IMR-90 (cell line): Measurements from ENCODE around the gene ZBTB9. TPM values are rescaled to one million over a fixed set of nuclear protein-coding genes. Genes with fewer than 3 reads are reported as not detected.

Experiments used
- ATAC-seq: fragments of 200-7000 bp; cut with Tn5 transposase; 2 replicates; pipeline ENCODE4 v1.9.1; 2020; ENCODE audit warnings: low read depth, mild to moderate bottlenecking, moderate library complexity
- BruUV-seq: library from RNA; stranded (reverse); fragments of 400-500 nt; replicated peaks from 2 replicates; lab custom pipeline; 2021; lab: Mats Ljungman, UMichigan
- CTCF ChIA-PET: fragments of 300-600 bp; formaldehyde crosslinking; extraction: SDS; loops from one replicate; lab custom pipeline; 2021; ENCODE audit warnings: antibody characterized with exemption; lab: Yijun Ruan, JAX
- POLR2A ChIA-PET: fragments of 300-600 bp; sonication (Branson Sonifier 250); formaldehyde crosslinking; loops from one replicate; lab custom pipeline; 2022; ENCODE audit warnings: antibody characterized with exemption; ENCODE audit not compliant: unreplicated experiment; lab: Charles Lee
- DNase-seq: peaks from one replicate; pipeline ENCODE4 v3.0.0; 2013
- H2AFZ ChIP-seq: replicated peaks from 2 replicates; pipeline ENCODE3; 2013; ENCODE audit warnings: low read length, mild to moderate bottlenecking; ENCODE audit not compliant: poor library complexity
- H2AK5ac ChIP-seq: 2 replicates; pipeline ENCODE4 v1.6.1; 2013; ENCODE audit warnings: low read depth, low read length, inconsistent platforms
- H2AK9ac ChIP-seq: replicated peaks from 2 replicates; pipeline ENCODE3; 2013; ENCODE audit warnings: mild to moderate bottlenecking, low read depth, low read length, moderate library complexity; ENCODE audit not compliant: poor library complexity
- H2BK120ac ChIP-seq: 2 replicates; pipeline ENCODE4 v1.6.1; 2013; ENCODE audit warnings: low read depth, low read length, inconsistent platforms
- H2BK15ac ChIP-seq: 3 replicates; pipeline ENCODE4 v1.6.1; 2013; ENCODE audit warnings: low read depth, low read length, inconsistent platforms
- H2BK20ac ChIP-seq: 2 replicates; pipeline ENCODE4 v1.6.1; 2013; ENCODE audit warnings: low read depth, mild to moderate bottlenecking, inconsistent platforms, low read length, moderate library complexity
- H2BK5ac ChIP-seq: 2 replicates; pipeline ENCODE4 v1.6.1; 2013; ENCODE audit warnings: mild to moderate bottlenecking, low read depth, low read length, inconsistent platforms; ENCODE audit not compliant: poor library complexity, severe bottlenecking
- H3K14ac ChIP-seq: replicated peaks from 2 replicates; pipeline ENCODE4 v1.6.1; 2013; ENCODE audit warnings: low read depth, low read length, inconsistent platforms
- H3K18ac ChIP-seq: 2 replicates; pipeline ENCODE4 v1.6.1; 2013; ENCODE audit warnings: low read depth, low read length, control low read depth
- H3K23ac ChIP-seq: 2 replicates; pipeline ENCODE4 v1.6.1; 2013; ENCODE audit warnings: low read depth, low read length, inconsistent platforms
- H3K27ac ChIP-seq: 2 replicates; pipeline ENCODE4 v1.5.1; 2013; ENCODE audit warnings: mild to moderate bottlenecking, control low read depth, low read length; ENCODE audit not compliant: insufficient read depth
- H3K27me3 ChIP-seq: 2 replicates; pipeline ENCODE4 v1.6.1; 2013; ENCODE audit warnings: low read length; ENCODE audit not compliant: control insufficient read depth, insufficient read depth
- H3K36me3 ChIP-seq: 2 replicates; pipeline ENCODE4 v1.6.1; 2013; ENCODE audit warnings: low read length, mixed read lengths; ENCODE audit not compliant: control insufficient read depth, insufficient read depth
- H3K4ac ChIP-seq: 2 replicates; pipeline ENCODE4 v1.6.1; 2013; ENCODE audit warnings: low read depth, low read length, inconsistent platforms
- H3K4me1 ChIP-seq: 2 replicates; pipeline ENCODE4 v1.6.1; 2013; ENCODE audit warnings: low read length, mixed read lengths; ENCODE audit not compliant: control insufficient read depth, insufficient read depth
- H3K4me2 ChIP-seq: 2 replicates; pipeline ENCODE4 v1.6.1; 2013; ENCODE audit warnings: low read depth, mild to moderate bottlenecking, control low read depth, low read length, moderate library complexity
- H3K4me3 ChIP-seq: 2 replicates; pipeline ENCODE4 v1.5.1; 2013; ENCODE audit warnings: low read depth, mild to moderate bottlenecking, control low read depth, low read length, moderate library complexity; ENCODE audit not compliant: insufficient read depth
- H3K56ac ChIP-seq: 2 replicates; pipeline ENCODE4 v1.6.1; 2013; ENCODE audit warnings: low read length, inconsistent platforms; ENCODE audit not compliant: insufficient read depth; ENCODE audit errors: extremely low read depth
- H3K79me1 ChIP-seq, 2 experiments: 2 replicates each; pipeline ENCODE4 v1.6.1; 2013; ENCODE audit warnings: low read length in 2 of 2, inconsistent platforms in 1 of 2, low read depth in 1 of 2
- H3K9ac ChIP-seq: 2 replicates; pipeline ENCODE4 v1.6.1; 2013; ENCODE audit warnings: low read depth, low read length, control low read depth
- H3K9me1 ChIP-seq: 2 replicates; pipeline ENCODE4 v1.6.1; 2013; ENCODE audit warnings: low read length, inconsistent platforms; ENCODE audit not compliant: insufficient read depth
- H3K9me3 ChIP-seq: 2 replicates; pipeline ENCODE4 v1.6.1; 2013; ENCODE audit warnings: low read length; ENCODE audit not compliant: control insufficient read depth, insufficient read depth
- H4K20me1 ChIP-seq: 2 replicates; pipeline ENCODE4 v1.6.1; 2013; ENCODE audit warnings: low read length, inconsistent platforms; ENCODE audit not compliant: insufficient read depth
- H4K5ac ChIP-seq: 2 replicates; pipeline ENCODE4 v1.6.1; 2013; ENCODE audit warnings: mild to moderate bottlenecking, low read depth, low read length, control low read depth
- H4K8ac ChIP-seq, 2 experiments: 2 replicates each; pipeline ENCODE4 v1.6.1; 2013; ENCODE audit warnings: low read depth in 2 of 2, low read length in 2 of 2, control low read depth in 1 of 2, inconsistent platforms in 1 of 2
- H4K91ac ChIP-seq: 2 replicates; pipeline ENCODE4 v1.6.1; 2013; ENCODE audit warnings: low read depth, low read length, inconsistent platforms; ENCODE audit not compliant: insufficient read depth
- BHLHE40 ChIP-seq: fragments of 150-350 bp; IDR thresholded peaks from 2 replicates; pipeline ENCODE4 v1.6.1; 2016; ENCODE audit warnings: mild to moderate bottlenecking, low read depth, low read length
- CEBPB ChIP-seq: IDR thresholded peaks from 2 replicates; pipeline ENCODE4 v1.6.1; 2012; ENCODE audit warnings: low read depth, low read length, improper control_type of control experiment
- CHD1 ChIP-seq: IDR thresholded peaks from 2 replicates; pipeline ENCODE4 v1.6.1; 2012; ENCODE audit warnings: low read depth, low read length, improper control_type of control experiment
- CTCF ChIP-seq: conservative IDR thresholded peaks from 2 replicates; pipeline ENCODE4 v1.5.1; 2012; ENCODE audit warnings: mild to moderate bottlenecking, low read depth, low read length, improper control_type of control experiment
- ELK1 ChIP-seq: fragments of 150-350 bp; IDR thresholded peaks from 2 replicates; pipeline ENCODE4 v1.6.1; 2016; ENCODE audit warnings: low read depth, mild to moderate bottlenecking, low read length, moderate library complexity, borderline replicate concordance
- FOS ChIP-seq: fragments of 150-350 bp; IDR thresholded peaks from 2 replicates; pipeline ENCODE4 v1.6.1; 2016; ENCODE audit warnings: low read depth, low read length
- MAFK ChIP-seq: IDR thresholded peaks from 2 replicates; pipeline ENCODE4 v1.6.1; 2012; ENCODE audit warnings: low read depth, low read length, improper control_type of control experiment
- MAZ ChIP-seq: IDR thresholded peaks from 2 replicates; pipeline ENCODE4 v1.6.1; 2012; ENCODE audit warnings: low read depth, mild to moderate bottlenecking, low read length, improper control_type of control experiment, moderate library complexity, borderline replicate concordance
- MXI1 ChIP-seq: IDR thresholded peaks from 2 replicates; pipeline ENCODE4 v1.6.1; 2012; ENCODE audit warnings: low read depth, mild to moderate bottlenecking, low read length, moderate library complexity, borderline replicate concordance
- NFE2L2 ChIP-seq: fragments of 150-350 bp; IDR thresholded peaks from 2 replicates; pipeline ENCODE4 v1.6.1; 2016; ENCODE audit warnings: low read depth, mild to moderate bottlenecking, low read length
- POLR2A ChIP-seq: IDR thresholded peaks from 2 replicates; pipeline ENCODE4 v1.6.1; 2012; ENCODE audit warnings: mild to moderate bottlenecking, low read depth, low read length
- RAD21 ChIP-seq: IDR thresholded peaks from 2 replicates; pipeline ENCODE4 v1.6.1; 2012; ENCODE audit warnings: low read length, improper control_type of control experiment
- RCOR1 ChIP-seq: IDR thresholded peaks from 2 replicates; pipeline ENCODE4 v1.6.1; 2012; ENCODE audit warnings: mild to moderate bottlenecking, low read length, improper control_type of control experiment; ENCODE audit not compliant: insufficient replicate concordance
- RFX5 ChIP-seq: IDR thresholded peaks from 2 replicates; pipeline ENCODE4 v1.8.0; 2012; ENCODE audit warnings: low read depth, mild to moderate bottlenecking, low read length, moderate library complexity
- SMC3 ChIP-seq: fragments of 150-350 bp; IDR thresholded peaks from 2 replicates; pipeline ENCODE4 v1.6.1; 2016; ENCODE audit warnings: low read depth, mild to moderate bottlenecking, antibody characterized with exemption, low read length, moderate library complexity
- WGBS, 2 experiments: methylation state at CpG; one replicate each; pipeline versions ENCODE4 v1.1.5 to v1.1.7; 2013; ENCODE audit warnings: missing lambda C conversion rate in 2 of 2; ENCODE audit not compliant: insufficient read length in 1 of 2; ENCODE audit errors: extremely low coverage in 2 of 2; 5-methylcytosine and 5-hydroxymethylcytosine counted together
- dilution Hi-C: fragments of 300-500 bp; cut with HindIII; formaldehyde crosslinking; loops from one replicate; pipeline ENCODE4 v1.14.3; 2018; ENCODE audit warnings: low sequenced_read_pairs; ENCODE audit not compliant: unreplicated experiment
- in situ Hi-C: fragments of 300-500 bp; cut with MboI; formaldehyde crosslinking; loops from 3 replicates; pipeline ENCODE4 v1.14.3; 2019; ENCODE audit warnings: low sequenced_read_pairs, inconsistent platforms, mixed read lengths
- intact Hi-C: fragments of 100-400 bp; cut with micrococcal nuclease; formaldehyde crosslinking; loops from 2 replicates; pipeline ENCODE4 v1.10.0; 2022
- polyA plus RNA-seq, 3 experiments: library from polyadenylated mRNA; depleted of rRNA; stranded (reverse); fragments of >200 nt; gene quantifications; 2 replicates each; pipeline ENCODE4 v1.2.3, GENCODE V29; 2012; ENCODE audit warnings: low replicate concordance in 1 of 3
- total RNA-seq: library from RNA; depleted of rRNA; stranded (reverse); fragments of >200 nt; gene quantifications from 2 replicates; pipeline ENCODE4 v1.2.3, GENCODE V29; 2012

The ZBTB9 gene
- total and polyA plus RNA-seq, 2 of the 4 experiments (the other 2 are of a cell fraction) = 5.4 to 5.9 TPM

GRCh38 chr6:33443619-33444504 lies 10.5 kb upstream of the ZBTB9 start:
- no peak overlapping the region for H2AK5ac ChIP-seq
- dilution Hi-C loops = no loop called here
- H2AFZ ChIP-seq = no peak overlapping the region
- no peaks in the 10 kb centered on the region for H3K9me3 ChIP-seq
- H3K27ac ChIP-seq = no peak overlapping the region
- ChIA-PET POLR2A (no interaction called here), CTCF (no interaction called here)
- no peak overlapping the region for H2BK120ac ChIP-seq
- intact Hi-C loops = no loop called here
- H4K8ac ChIP-seq = no peak overlapping the region
- H2AK9ac ChIP-seq = no peak overlapping the region
- H4K5ac ChIP-seq = no peak overlapping the region
- in situ Hi-C loops = no loop called here
- no peak overlapping the region for H3K23ac ChIP-seq
- no peaks in the 10 kb centered on the region for H3K4me1 ChIP-seq
- BruUV-seq = no TSS peak
- H3K4me2 ChIP-seq = no peak overlapping the region
- no peak overlapping the region for H2BK20ac ChIP-seq
- ATAC-seq (no peak), DNase-seq (no peak)
- no peak overlapping the region for H4K91ac ChIP-seq
- no peak overlapping the region for H3K18ac ChIP-seq
- no peaks in the 10 kb centered on the region for H3K27me3 ChIP-seq
- no peak overlapping the region for H2BK15ac ChIP-seq
- no peak overlapping the region for H3K14ac ChIP-seq
- no peak overlapping the region for H3K9ac ChIP-seq
- no peak overlapping the region for H3K4me3 ChIP-seq
- H3K56ac ChIP-seq = no peak overlapping the region
- H4K20me1 ChIP-seq = no peaks in the 10 kb centered on the region; the same call in 1 of the 2 replicates
- no peak overlapping the region for H2BK5ac ChIP-seq
- peaks cover 73% of the 10 kb centered on the region for H3K36me3 ChIP-seq
- 87% methylated on average over 3 of the region's 18 CpGs; no CpG with 5 or more reads in 1 of the 2 experiments for WGBS, 2 experiments
- no peak overlapping the region for H3K4ac ChIP-seq
- H3K79me1 ChIP-seq = peaks cover under 1 to 2% of the 10 kb centered on the region in 2 experiments; a peak in 2 of 4 replicates
- H3K9me1 ChIP-seq = no peaks in the 10 kb centered on the region; the same call in 1 of the 2 replicates
- TF ChIP-seq CEBPB (no peak), CTCF (no peak), POLR2A (no peak), ELK1 (no peak), BHLHE40 (no peak), MAZ (no peak), FOS (no peak), RFX5 (no peak), MAFK (no peak), RAD21 (no peak), RCOR1 (no peak), MXI1 (no peak), SMC3 (no peak), CHD1 (no peak), NFE2L2 (no peak)
